Liver (tissue), 3 donors: Measurements from ENCODE around the gene ASCL5.

ENCODE experiments used
- FOXA2 ChIP-seq: IDR thresholded peaks from 2 replicates; pipeline ENCODE4 v1.6.1; 2016; ENCODE audit warnings: antibody characterized with exemption
- HNF4A ChIP-seq, 2 donors: conservative IDR thresholded peaks; 2 replicates each; pipeline ENCODE4 v1.6.1; 2016; ENCODE audit warnings: antibody characterized with exemption in 2 of 2, mild to moderate bottlenecking in 2 of 2
- MAX ChIP-seq: IDR thresholded peaks from 2 replicates; pipeline ENCODE4 v1.6.1; 2016; ENCODE audit warnings: antibody characterized with exemption
- RAD21 ChIP-seq, 2 donors: IDR thresholded peaks; 2 replicates each; pipeline ENCODE4 v1.6.1; 2016; ENCODE audit warnings: antibody characterized with exemption in 2 of 2, mild to moderate bottlenecking in 2 of 2
- RXRA ChIP-seq, 2 donors: IDR thresholded peaks; 2 replicates each; pipeline ENCODE4 v1.6.1; 2017 to 2018; ENCODE audit warnings: antibody characterized with exemption in 2 of 2, mild to moderate bottlenecking in 1 of 2
- SP1 ChIP-seq: IDR thresholded peaks from 2 replicates; pipeline ENCODE4 v1.6.1; 2018; ENCODE audit warnings: antibody characterized with exemption, mild to moderate bottlenecking
- TAF1 ChIP-seq: conservative IDR thresholded peaks from 2 replicates; pipeline ENCODE4 v1.6.1; 2016; ENCODE audit warnings: antibody characterized with exemption, mild to moderate bottlenecking
- TF ChIP-seq, protein P1 (sequence below): fragments of 150-350 bp; IDR thresholded peaks from 2 replicates; pipeline ENCODE4 v1.5.1; 2017; ENCODE audit warnings: improper control_type of control experiment, low read depth, low read length; ENCODE audit not compliant: missing input control
- TF ChIP-seq, protein P2 (sequence below): IDR thresholded peaks from 2 replicates; pipeline ENCODE4 v1.6.1; 2016; ENCODE audit warnings: antibody characterized with exemption, mild to moderate bottlenecking
- donor health status: healthy.
- donor health status: healthy.

DNA sequence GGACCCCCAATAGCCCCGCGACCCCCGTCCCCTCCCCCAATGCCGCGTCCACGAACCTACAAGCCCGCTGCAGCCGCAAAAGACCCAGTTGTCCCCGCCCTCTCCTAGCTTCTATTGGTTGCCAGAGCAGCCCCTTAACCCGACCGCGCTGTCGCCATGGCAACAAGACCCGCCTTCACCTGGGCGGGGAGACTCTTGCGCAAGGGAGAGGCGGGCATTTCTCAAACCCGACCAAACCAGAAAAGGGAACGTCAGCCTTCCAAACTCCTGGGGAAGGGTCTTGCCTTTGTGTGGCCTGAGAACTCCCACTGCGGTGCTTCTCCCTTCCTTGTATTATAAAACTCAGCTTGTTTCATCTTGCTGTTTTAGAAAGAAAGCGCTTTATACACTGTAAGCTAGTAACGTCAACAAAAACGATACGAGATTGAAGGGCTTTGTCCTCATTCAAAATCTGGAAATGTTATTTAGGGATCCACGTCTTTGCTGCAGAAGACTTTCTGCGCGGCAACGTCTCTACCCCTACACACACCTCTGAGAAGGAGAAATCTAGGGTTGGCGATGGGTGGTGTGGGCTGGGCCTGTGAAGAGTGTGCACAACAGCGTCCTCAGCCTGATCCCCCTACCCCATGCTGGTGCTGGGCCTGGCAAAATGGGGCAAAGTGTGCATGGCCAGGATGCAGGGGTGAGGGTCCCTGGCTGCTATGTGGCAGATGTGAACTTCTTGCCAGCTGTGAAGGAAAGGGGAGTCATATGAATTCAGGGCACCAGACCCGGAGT is 27.6 kb upstream of the ASCL5 start, which contains the start of gene TMEM9:
- TF ChIP-seq, protein P1, sequence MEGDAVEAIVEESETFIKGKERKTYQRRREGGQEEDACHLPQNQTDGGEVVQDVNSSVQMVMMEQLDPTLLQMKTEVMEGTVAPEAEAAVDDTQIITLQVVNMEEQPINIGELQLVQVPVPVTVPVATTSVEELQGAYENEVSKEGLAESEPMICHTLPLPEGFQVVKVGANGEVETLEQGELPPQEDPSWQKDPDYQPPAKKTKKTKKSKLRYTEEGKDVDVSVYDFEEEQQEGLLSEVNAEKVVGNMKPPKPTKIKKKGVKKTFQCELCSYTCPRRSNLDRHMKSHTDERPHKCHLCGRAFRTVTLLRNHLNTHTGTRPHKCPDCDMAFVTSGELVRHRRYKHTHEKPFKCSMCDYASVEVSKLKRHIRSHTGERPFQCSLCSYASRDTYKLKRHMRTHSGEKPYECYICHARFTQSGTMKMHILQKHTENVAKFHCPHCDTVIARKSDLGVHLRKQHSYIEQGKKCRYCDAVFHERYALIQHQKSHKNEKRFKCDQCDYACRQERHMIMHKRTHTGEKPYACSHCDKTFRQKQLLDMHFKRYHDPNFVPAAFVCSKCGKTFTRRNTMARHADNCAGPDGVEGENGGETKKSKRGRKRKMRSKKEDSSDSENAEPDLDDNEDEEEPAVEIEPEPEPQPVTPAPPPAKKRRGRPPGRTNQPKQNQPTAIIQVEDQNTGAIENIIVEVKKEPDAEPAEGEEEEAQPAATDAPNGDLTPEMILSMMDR, result no peak
- TF ChIP-seq MAX (no peak), FOXA2 (no peak), RAD21 (IDR thresholded peaks at IDR 0.05) (no peak), TAF1 (no peak), HNF4A (conservative IDR thresholded peaks at IDR 0.05) (peak in 1 of 2 donors; percentile 10), RXRA (IDR thresholded peaks at IDR 0.05) (peak; percentile 16 to 27), SP1 (peak; percentile 69)
- TF ChIP-seq, protein P2, sequence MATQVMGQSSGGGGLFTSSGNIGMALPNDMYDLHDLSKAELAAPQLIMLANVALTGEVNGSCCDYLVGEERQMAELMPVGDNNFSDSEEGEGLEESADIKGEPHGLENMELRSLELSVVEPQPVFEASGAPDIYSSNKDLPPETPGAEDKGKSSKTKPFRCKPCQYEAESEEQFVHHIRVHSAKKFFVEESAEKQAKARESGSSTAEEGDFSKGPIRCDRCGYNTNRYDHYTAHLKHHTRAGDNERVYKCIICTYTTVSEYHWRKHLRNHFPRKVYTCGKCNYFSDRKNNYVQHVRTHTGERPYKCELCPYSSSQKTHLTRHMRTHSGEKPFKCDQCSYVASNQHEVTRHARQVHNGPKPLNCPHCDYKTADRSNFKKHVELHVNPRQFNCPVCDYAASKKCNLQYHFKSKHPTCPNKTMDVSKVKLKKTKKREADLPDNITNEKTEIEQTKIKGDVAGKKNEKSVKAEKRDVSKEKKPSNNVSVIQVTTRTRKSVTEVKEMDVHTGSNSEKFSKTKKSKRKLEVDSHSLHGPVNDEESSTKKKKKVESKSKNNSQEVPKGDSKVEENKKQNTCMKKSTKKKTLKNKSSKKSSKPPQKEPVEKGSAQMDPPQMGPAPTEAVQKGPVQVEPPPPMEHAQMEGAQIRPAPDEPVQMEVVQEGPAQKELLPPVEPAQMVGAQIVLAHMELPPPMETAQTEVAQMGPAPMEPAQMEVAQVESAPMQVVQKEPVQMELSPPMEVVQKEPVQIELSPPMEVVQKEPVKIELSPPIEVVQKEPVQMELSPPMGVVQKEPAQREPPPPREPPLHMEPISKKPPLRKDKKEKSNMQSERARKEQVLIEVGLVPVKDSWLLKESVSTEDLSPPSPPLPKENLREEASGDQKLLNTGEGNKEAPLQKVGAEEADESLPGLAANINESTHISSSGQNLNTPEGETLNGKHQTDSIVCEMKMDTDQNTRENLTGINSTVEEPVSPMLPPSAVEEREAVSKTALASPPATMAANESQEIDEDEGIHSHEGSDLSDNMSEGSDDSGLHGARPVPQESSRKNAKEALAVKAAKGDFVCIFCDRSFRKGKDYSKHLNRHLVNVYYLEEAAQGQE, result no peak
